Measurements from ENCODE around the gene TEX51.

The TEX51 gene

GRCh38 chr2:126858436-126858835, 40.3 kb upstream of the TEX51 start:
- no peak overlapping the region for H3K4me3 ChIP-seq (replicated peaks; ENCODE audit: insufficient read depth, low read length)
- TF ChIP-seq POLR2AphosphoS5 (IDR thresholded peaks at IDR 0.05; ENCODE audit: low read depth) = no peak
- TF ChIP-seq, protein P1, sequence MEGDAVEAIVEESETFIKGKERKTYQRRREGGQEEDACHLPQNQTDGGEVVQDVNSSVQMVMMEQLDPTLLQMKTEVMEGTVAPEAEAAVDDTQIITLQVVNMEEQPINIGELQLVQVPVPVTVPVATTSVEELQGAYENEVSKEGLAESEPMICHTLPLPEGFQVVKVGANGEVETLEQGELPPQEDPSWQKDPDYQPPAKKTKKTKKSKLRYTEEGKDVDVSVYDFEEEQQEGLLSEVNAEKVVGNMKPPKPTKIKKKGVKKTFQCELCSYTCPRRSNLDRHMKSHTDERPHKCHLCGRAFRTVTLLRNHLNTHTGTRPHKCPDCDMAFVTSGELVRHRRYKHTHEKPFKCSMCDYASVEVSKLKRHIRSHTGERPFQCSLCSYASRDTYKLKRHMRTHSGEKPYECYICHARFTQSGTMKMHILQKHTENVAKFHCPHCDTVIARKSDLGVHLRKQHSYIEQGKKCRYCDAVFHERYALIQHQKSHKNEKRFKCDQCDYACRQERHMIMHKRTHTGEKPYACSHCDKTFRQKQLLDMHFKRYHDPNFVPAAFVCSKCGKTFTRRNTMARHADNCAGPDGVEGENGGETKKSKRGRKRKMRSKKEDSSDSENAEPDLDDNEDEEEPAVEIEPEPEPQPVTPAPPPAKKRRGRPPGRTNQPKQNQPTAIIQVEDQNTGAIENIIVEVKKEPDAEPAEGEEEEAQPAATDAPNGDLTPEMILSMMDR (IDR thresholded peaks at IDR 0.05; ENCODE audit: insufficient read depth, low read length) = no peak
- no peak for TF ChIP-seq GABPA (IDR thresholded peaks at IDR 0.05; ENCODE audit: low read depth)
- TF ChIP-seq SPI1 (IDR thresholded peaks at IDR 0.05; ENCODE audit: borderline replicate concordance, low read depth) = no peak
- no peak for TF ChIP-seq REST (IDR thresholded peaks at IDR 0.05; ENCODE audit: insufficient replicate concordance, low read depth)
- no peak overlapping the region for H3K27ac ChIP-seq (replicated peaks)
- DNase-seq (ENCODE audit: low read depth in 1 of 2, low spot score in 1 of 2) = no peak
- H3K27me3 ChIP-seq (ENCODE audit: insufficient read depth, poor library complexity, severe bottlenecking) = no peaks in the 10 kb centered on the region

DNA sequence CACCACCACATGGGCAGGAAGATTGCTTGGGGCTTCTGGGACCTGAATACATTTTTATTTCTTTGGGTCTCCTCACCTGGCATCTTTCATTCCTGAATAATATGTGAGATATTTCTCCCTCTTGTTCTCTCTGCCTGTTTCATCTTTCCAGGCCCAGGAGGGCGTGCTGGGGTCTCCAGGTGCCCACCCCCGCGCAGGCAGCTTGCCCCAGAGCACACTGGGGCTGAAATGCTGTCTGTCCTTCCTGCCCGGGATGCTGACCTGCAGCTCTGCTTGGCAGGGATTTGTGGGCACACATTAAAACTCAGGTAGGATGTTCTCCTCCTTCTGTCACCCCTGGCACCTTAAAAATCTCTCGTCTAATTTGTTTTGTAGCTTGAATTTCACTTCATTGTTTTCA, 39.7 kb upstream of the TEX51 start:
- no peak overlapping the region for H3K4me3 ChIP-seq (replicated peaks; ENCODE audit: insufficient read depth, low read length)
- TF ChIP-seq GABPA (IDR thresholded peaks at IDR 0.05; ENCODE audit: low read depth) (no peak), SPI1 (IDR thresholded peaks at IDR 0.05; ENCODE audit: borderline replicate concordance, low read depth) (no peak), REST (IDR thresholded peaks at IDR 0.05; ENCODE audit: insufficient replicate concordance, low read depth) (no peak), POLR2AphosphoS5 (IDR thresholded peaks at IDR 0.05; ENCODE audit: low read depth) (no peak)
- TF ChIP-seq, protein P1 (IDR thresholded peaks at IDR 0.05; ENCODE audit: insufficient read depth, low read length) = no peak
- H3K27me3 ChIP-seq (ENCODE audit: insufficient read depth, poor library complexity, severe bottlenecking) = no peaks in the 10 kb centered on the region
- no peak overlapping the region for H3K27ac ChIP-seq (replicated peaks)
- DNase-seq (ENCODE audit: low read depth in 1 of 2, low spot score in 1 of 2) = no peak

DNA sequence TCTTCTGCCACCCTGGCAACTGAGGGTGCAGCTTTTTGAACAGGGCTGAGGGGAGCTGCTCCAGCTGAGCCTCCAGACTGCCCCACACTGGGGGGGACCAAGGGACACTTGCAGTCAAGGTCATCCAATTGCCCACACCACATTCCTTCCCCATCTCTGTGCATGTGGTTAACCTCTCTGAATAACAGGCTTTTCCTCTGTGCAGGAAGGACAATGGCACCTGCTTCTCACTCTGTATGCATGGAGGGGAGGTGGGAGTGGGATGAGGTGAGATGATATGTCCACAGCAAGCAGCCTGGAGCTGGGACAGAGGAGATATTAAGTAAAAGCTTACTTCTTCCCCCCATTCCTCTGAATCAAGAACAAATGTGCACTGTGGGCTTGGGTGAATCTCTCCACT, 39.1 kb upstream of the TEX51 start:
- no peak overlapping the region for H3K27ac ChIP-seq (replicated peaks)
- no peaks in the 10 kb centered on the region for H3K27me3 ChIP-seq (ENCODE audit: insufficient read depth, poor library complexity, severe bottlenecking)
- DNase-seq (ENCODE audit: low read depth in 1 of 2, low spot score in 1 of 2) = no peak
- TF ChIP-seq, protein P1 (IDR thresholded peaks at IDR 0.05; ENCODE audit: insufficient read depth, low read length) = no peak
- no peak overlapping the region for H3K4me3 ChIP-seq (replicated peaks; ENCODE audit: insufficient read depth, low read length)

- TF ChIP-seq SPI1 (IDR thresholded peaks at IDR 0.05; ENCODE audit: borderline replicate concordance, low read depth) (no peak), POLR2AphosphoS5 (IDR thresholded peaks at IDR 0.05; ENCODE audit: low read depth) (no peak), REST (IDR thresholded peaks at IDR 0.05; ENCODE audit: insufficient replicate concordance, low read depth) (no peak), GABPA (IDR thresholded peaks at IDR 0.05; ENCODE audit: low read depth) (no peak)
- TF ChIP-seq, protein P1 (IDR thresholded peaks at IDR 0.05; ENCODE audit: insufficient read depth, low read length) = no peak
- Histone ChIP-seq H3K4me3 (replicated peaks; ENCODE audit: insufficient read depth, low read length) (no peak overlapping the region), H3K27me3 (ENCODE audit: insufficient read depth, poor library complexity, severe bottlenecking) (no peaks in the 10 kb centered on the region), H3K27ac (replicated peaks) (no peak overlapping the region)
- DNase-seq (ENCODE audit: low read depth in 1 of 2, low spot score in 1 of 2) = no peak
Measured at GRCh38 chr2:126860385-126860784, 38.3 kb upstream of the TEX51 start.

All from HL-60 (cell line).